GM12865 (cell line): Measurements from ENCODE around the gene SPATA19.

Source experiments
- DNase-seq: peaks from one replicate; pipeline ENCODE4 v3.0.0; 2010; ENCODE audit warnings: low read depth
- H3K4me3 ChIP-seq: 2 replicates; pipeline ENCODE4 v1.5.1; 2011; ENCODE audit warnings: mild to moderate bottlenecking, low read depth, low read length, control low read depth
- CTCF ChIP-seq: IDR thresholded peaks from 2 replicates; pipeline ENCODE4 v1.5.1; 2011; ENCODE audit warnings: low read length, control low read depth, low read depth, inconsistent platforms; ENCODE audit not compliant: insufficient read depth; ENCODE audit errors: missing control alignments

SPATA19 gene

GRCh38 chr11:133824593-133824992 lies 20.7 kb downstream of the SPATA19 start:
- no peak for TF ChIP-seq CTCF
- no peak overlapping the region for H3K4me3 ChIP-seq
- DNase-seq = no peak

GRCh38 chr11:133823614-133824013 lies 21.7 kb downstream of the SPATA19 start:
- TF ChIP-seq CTCF = no peak
- H3K4me3 ChIP-seq = no peak overlapping the region
- DNase-seq = no peak

- H3K4me3 ChIP-seq = no peak overlapping the region
- no peak for DNase-seq
- no peak for TF ChIP-seq CTCF
Observed at GRCh38 chr11:133823211-133823610, 22.1 kb downstream of the SPATA19 start.

- DNase-seq = peak; percentile 63
Observed at GRCh38 chr11:133821776-133822175, 23.5 kb downstream of the SPATA19 start.

GRCh38 chr11:133819746-133820315 lies 25.5 kb downstream of the SPATA19 start:
- DNase-seq = no peak
- no peak for TF ChIP-seq CTCF
- H3K4me3 ChIP-seq = no peak overlapping the region

More at GRCh38 chr11:133821776-133822175, 23.5 kb downstream of the SPATA19 start:
- no peak overlapping the region for H3K4me3 ChIP-seq
- peak; percentile 70 for TF ChIP-seq CTCF

- no peak overlapping the region for H3K4me3 ChIP-seq
Observed at GRCh38 chr11:133819114-133819513, 26.2 kb downstream of the SPATA19 start.

More at GRCh38 chr11:133819114-133819513, 26.2 kb downstream of the SPATA19 start:
- no peak for TF ChIP-seq CTCF
- no peak for DNase-seq
